Type B pancreatic cell (in vitro differentiated cells): ENCODE results near the gene GBF1. TPM values are rescaled to one million over a fixed set of nuclear protein-coding genes. Genes with fewer than 3 reads are reported as not detected.

ENCODE experiments used
- DNase-seq: peaks from one replicate; pipeline ENCODE4 v3.0.0; 2021; ENCODE audit warnings: mixed read lengths; ENCODE audit not compliant: unreplicated experiment; ENCODE audit errors: extremely low spot score
- H3K27ac Mint-ChIP-seq: 2 replicates; pipeline ENCODE4 v1.8.0; 2021; ENCODE audit warnings: mild to moderate bottlenecking, mixed read lengths
- H3K27me3 Mint-ChIP-seq: 2 replicates; pipeline ENCODE4 v1.8.0; 2021; ENCODE audit warnings: mixed read lengths
- H3K36me3 Mint-ChIP-seq: 2 replicates; pipeline ENCODE4 v1.8.0; 2021; ENCODE audit warnings: mixed read lengths
- H3K4me1 Mint-ChIP-seq: one replicate; pipeline ENCODE4 v1.8.0; 2021; ENCODE audit warnings: mixed read lengths; ENCODE audit not compliant: unreplicated experiment
- H3K4me3 Mint-ChIP-seq: 2 replicates; pipeline ENCODE4 v1.8.0; 2021; ENCODE audit warnings: mild to moderate bottlenecking, mixed read lengths
- H3K9me3 Mint-ChIP-seq: 2 replicates; pipeline ENCODE4 v1.8.0; 2021; ENCODE audit warnings: mixed read lengths
- CTCF ChIP-seq: fragments of 200-600 bp; sonication (generic); conservative IDR thresholded peaks from 2 replicates; pipeline ENCODE4 v1.5.0; 2021; ENCODE audit warnings: antibody characterized with exemption, mild to moderate bottlenecking
- total RNA-seq: library from RNA; stranded (reverse); gene quantifications from 2 replicates; pipeline ENCODE4 v1.2.1, GENCODE V29; 2021; ENCODE audit warnings: low replicate concordance

The GBF1 gene
- total RNA-seq, 1 donor from 2014 or later, result 48.7 TPM

GRCh38 chr10:102424145-102424544, 178.8 kb downstream of the GBF1 start:
- no peaks in the 10 kb centered on the region for H3K9me3 Mint-ChIP-seq
- H3K27ac Mint-ChIP-seq, result no peak overlapping the region
- H3K4me3 Mint-ChIP-seq, result no peak overlapping the region
- peaks cover 11% of the 10 kb centered on the region for H3K27me3 Mint-ChIP-seq
- no peak for DNase-seq
- no peaks in the 10 kb centered on the region for H3K36me3 Mint-ChIP-seq
- TF ChIP-seq CTCF, result no peak
- H3K4me1 Mint-ChIP-seq, result peaks cover 9% of the 10 kb centered on the region

GRCh38 chr10:102424916-102425315, 179.6 kb downstream of the GBF1 start:
- Mint-ChIP-seq H3K9me3 (no peaks in the 10 kb centered on the region), H3K4me3 (no peak overlapping the region), H3K27me3 (peaks cover 7% of the 10 kb centered on the region), H3K36me3 (no peaks in the 10 kb centered on the region), H3K27ac (no peak overlapping the region), H3K4me1 (peaks cover 9% of the 10 kb centered on the region)
- TF ChIP-seq CTCF, result no peak
- DNase-seq, result peak; percentile 64

DNA sequence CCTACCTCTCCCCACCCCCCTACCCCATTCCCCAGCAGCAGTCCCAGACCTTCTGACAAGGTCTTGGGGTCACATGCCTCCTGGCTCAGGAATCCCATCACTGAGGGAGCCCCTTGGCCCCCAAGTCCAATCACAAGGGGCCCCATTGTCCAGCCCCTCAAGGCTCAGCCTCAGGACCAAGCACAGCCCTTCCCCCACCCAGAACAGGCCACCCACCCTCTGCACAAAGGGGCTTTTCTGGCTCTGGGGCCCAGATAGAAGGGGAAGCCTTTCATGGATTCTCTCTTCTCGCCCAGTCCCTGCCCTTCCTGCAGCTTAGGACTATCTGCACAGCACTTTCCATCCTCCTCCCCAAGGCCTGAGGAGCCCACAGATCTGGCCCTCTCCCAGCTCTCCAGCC, 180.1 kb downstream of the GBF1 start:
- no peak overlapping the region for H3K27ac Mint-ChIP-seq
- no peaks in the 10 kb centered on the region for H3K36me3 Mint-ChIP-seq
- H3K4me3 Mint-ChIP-seq, result no peak overlapping the region
- TF ChIP-seq CTCF, result no peak
- H3K27me3 Mint-ChIP-seq, result peaks cover 6% of the 10 kb centered on the region
- H3K9me3 Mint-ChIP-seq, result no peaks in the 10 kb centered on the region
- DNase-seq, result no peak
- peaks cover 9% of the 10 kb centered on the region for H3K4me1 Mint-ChIP-seq

- no peak for DNase-seq
- Mint-ChIP-seq H3K27ac (no peak overlapping the region), H3K4me3 (no peak overlapping the region), H3K9me3 (no peaks in the 10 kb centered on the region), H3K27me3 (no peaks in the 10 kb centered on the region), H3K4me1 (peaks cover 9% of the 10 kb centered on the region), H3K36me3 (no peaks in the 10 kb centered on the region)
- TF ChIP-seq CTCF, result no peak
Observed at GRCh38 chr10:102426803-102427287, 181.5 kb downstream of the GBF1 start.

GRCh38 chr10:102429468-102429867, 184.1 kb downstream of the GBF1 start:
- H3K36me3 Mint-ChIP-seq, result no peaks in the 10 kb centered on the region
- peaks cover 2% of the 10 kb centered on the region for H3K27me3 Mint-ChIP-seq
- no peak overlapping the region for H3K4me3 Mint-ChIP-seq
- H3K4me1 Mint-ChIP-seq, result peaks cover 11% of the 10 kb centered on the region
- H3K9me3 Mint-ChIP-seq, result no peaks in the 10 kb centered on the region
- no peak for DNase-seq
- H3K27ac Mint-ChIP-seq, result no peak overlapping the region
- TF ChIP-seq CTCF, result no peak
